ENCODE data around the gene RBP3. TPM values are rescaled to one million over a fixed set of nuclear protein-coding genes. Genes with fewer than 3 reads are reported as not detected.

Gene RBP3
- total RNA-seq, 1 experiment from 2014 or later, result not detected

- ChIA-PET POLR2A (no interaction called here), CTCF (no interaction called here)
- H3K4me1 ChIP-seq (ENCODE audit: control insufficient read depth, insufficient read depth, low read length), result no peaks in the 10 kb centered on the region
- in situ Hi-C loops (cut with HindIII; ENCODE audit: low pct_unique_long_range_greater_than_20kb, low sequenced_read_pairs), result no loop called here
- DNase-seq (ENCODE audit: low read depth, low spot score) (no peak), ATAC-seq (no peak)
- no peak overlapping the region for H3K4me3 ChIP-seq (ENCODE audit: low read depth in 2 of 2, low read length in 2 of 2)
- intact Hi-C loops (cut with micrococcal nuclease; ENCODE audit: unreplicated experiment), result no loop called here
- no peaks in the 10 kb centered on the region for H3K9me3 ChIP-seq (ENCODE audit: control insufficient read depth, insufficient read depth, low read depth, low read length)
- H3K27ac ChIP-seq (ENCODE audit: low read length), result no peak overlapping the region
- no TSS peak for BruUV-seq (replicated peaks)
- no peak for TF ChIP-seq REST (IDR thresholded peaks at IDR 0.05; ENCODE audit: insufficient read depth in 1 of 2, low read depth in 2 of 2, low read length in 1 of 2)
- TF ChIP-seq SIN3A (IDR thresholded peaks at IDR 0.05; ENCODE audit: borderline replicate concordance, insufficient read depth, low read depth, low read length), result no peak
- TF ChIP-seq POLR2AphosphoS5 (IDR thresholded peaks at IDR 0.05; ENCODE audit: low read depth, low read length), result no peak
- TF ChIP-seq CTCF (IDR thresholded peaks at IDR 0.05), result no peak
- TF ChIP-seq TCF7L2 (IDR thresholded peaks at IDR 0.05; ENCODE audit: low read depth, low read length), result no peak
- H3K36me3 ChIP-seq (ENCODE audit: control insufficient read depth, insufficient read depth, low read length), result no peaks in the 10 kb centered on the region
- peaks cover 16% of the 10 kb centered on the region for H3K27me3 ChIP-seq (ENCODE audit: control insufficient read depth, insufficient read depth, low read length)
Measured at GRCh38 chr10:47330366-47330765, 17.8 kb upstream of the RBP3 start.

GRCh38 chr10:47330804-47331203 is 17.4 kb upstream of the RBP3 start:
- DNase-seq (ENCODE audit: low read depth, low spot score), result no peak
- no peaks in the 10 kb centered on the region for H3K9me3 ChIP-seq (ENCODE audit: control insufficient read depth, insufficient read depth, low read depth, low read length)
- no peak overlapping the region for H3K27ac ChIP-seq (ENCODE audit: low read length)
- no TSS peak for BruUV-seq (replicated peaks)
- no peak overlapping the region for H3K4me3 ChIP-seq (ENCODE audit: low read depth in 2 of 2, low read length in 2 of 2)
- H3K36me3 ChIP-seq (ENCODE audit: control insufficient read depth, insufficient read depth, low read length), result no peaks in the 10 kb centered on the region
- peaks cover 16% of the 10 kb centered on the region for H3K27me3 ChIP-seq (ENCODE audit: control insufficient read depth, insufficient read depth, low read length)
- POLR2A ChIA-PET, result no interaction called here
- intact Hi-C loops (cut with micrococcal nuclease; ENCODE audit: unreplicated experiment) (no loop called here), in situ Hi-C loops (cut with HindIII; ENCODE audit: low pct_unique_long_range_greater_than_20kb, low sequenced_read_pairs) (no loop called here)
- CTCF ChIA-PET, result no interaction called here
- ATAC-seq, result 0 out of 2 replicates have a peak, but pooled peaks have one; percentile 22
- no peak for TF ChIP-seq POLR2AphosphoS5 (IDR thresholded peaks at IDR 0.05; ENCODE audit: low read depth, low read length)
- no peak for TF ChIP-seq CTCF (IDR thresholded peaks at IDR 0.05)
- TF ChIP-seq TCF7L2 (IDR thresholded peaks at IDR 0.05; ENCODE audit: low read depth, low read length), result no peak
- no peak for TF ChIP-seq SIN3A (IDR thresholded peaks at IDR 0.05; ENCODE audit: borderline replicate concordance, insufficient read depth, low read depth, low read length)
- no peak for TF ChIP-seq REST (IDR thresholded peaks at IDR 0.05; ENCODE audit: insufficient read depth in 1 of 2, low read depth in 2 of 2, low read length in 1 of 2)
- no peaks in the 10 kb centered on the region for H3K4me1 ChIP-seq (ENCODE audit: control insufficient read depth, insufficient read depth, low read length)
